Transverse colon (tissue), 4 donors: Measurements from ENCODE around the gene ZXDB. TPM values are rescaled to one million over a fixed set of nuclear protein-coding genes. Genes with fewer than 3 reads are reported as not detected.
"Not testable (repeated sequence)": the region's sequence is repeated elsewhere in the genome, so short reads cannot be mapped to it uniquely, and the experiment has no call there.

Source experiments
- DNase-seq: peaks from one replicate; pipeline ENCODE4 v3.0.0-alpha.2; 2019
- H3K27ac ChIP-seq, 4 donors: fragments of 200-600 bp; sonication (generic); 2 replicates each; pipeline ENCODE4 v1.5.1; 2016 to 2018; ENCODE audit warnings: inconsistent platforms in 4 of 4
- H3K27me3 ChIP-seq: fragments of 200-600 bp; sonication (generic); 2 replicates; pipeline ENCODE4 v1.5.1; 2017; ENCODE audit warnings: inconsistent platforms
- H3K36me3 ChIP-seq, 4 donors: fragments of 200-600 bp; sonication (generic); 2 replicates each; pipeline ENCODE4 v1.5.1; 2017 to 2019; ENCODE audit warnings: inconsistent platforms in 4 of 4
- H3K4me1 ChIP-seq, 4 donors: fragments of 200-600 bp; sonication (generic); 2 replicates each; pipeline ENCODE4 v1.5.1; 2017 to 2020; ENCODE audit warnings: inconsistent platforms in 4 of 4
- H3K4me3 ChIP-seq, 4 donors: fragments of 200-600 bp; sonication (generic); 1 replicate in 1 of 4; 2 replicates in 3 of 4; pipeline versions ENCODE4 v1.5.1 to v1.6.1; 2017 to 2019; ENCODE audit warnings: inconsistent platforms in 4 of 4
- H3K9me3 ChIP-seq, 2 donors: fragments of 200-600 bp; sonication (generic); 2 replicates each; pipeline ENCODE4 v1.5.1; 2017 to 2019; ENCODE audit warnings: inconsistent platforms in 2 of 2
- CTCF ChIP-seq, 5 experiments: fragments of 200-600 bp in 3 of 5; fragments of 450-650 bp in 2 of 5; sonication (generic) in 3 of 5; IDR thresholded peaks; 1 replicate in 2 of 5; 2 replicates in 3 of 5; pipeline ENCODE4 v1.5.1; 2016 to 2017; ENCODE audit warnings: antibody characterized with exemption in 5 of 5, inconsistent platforms in 3 of 5, mild to moderate bottlenecking in 2 of 5, moderate library complexity in 1 of 5
- EP300 ChIP-seq: sonication (generic); formaldehyde crosslinking; IDR thresholded peaks from one replicate; pipeline ENCODE4 v1.6.1; 2017; ENCODE audit warnings: antibody characterized with exemption, low read depth
- POLR2A ChIP-seq: fragments of 450-650 bp; IDR thresholded peaks from one replicate; pipeline ENCODE4 v1.6.1; 2016; ENCODE audit warnings: antibody characterized with exemption, mild to moderate bottlenecking, moderate library complexity
- POLR2AphosphoS5 ChIP-seq, 3 donors: sonication (generic); formaldehyde crosslinking; IDR thresholded peaks; one replicate each; pipeline ENCODE4 v1.6.1; 2016; ENCODE audit warnings: antibody characterized with exemption in 3 of 3
- WGBS, 2 donors: methylation state at CpG; one replicate each; pipeline ENCODE4 v1.1.5; 2018; ENCODE audit warnings: low coverage in 1 of 2; 5-methylcytosine and 5-hydroxymethylcytosine counted together
- in situ Hi-C, 4 donors: fragments of 200-750 bp; cut with MboI; loops; one replicate each; pipeline versions ENCODE4 v1.15.0 to v1.15.1; 2017; ENCODE audit warnings: low sequenced_read_pairs in 3 of 4, low pct_ligation_motif_present in 1 of 4, low pct_unique_long_range_greater_than_20kb in 1 of 4
- intact Hi-C: fragments of 100-400 bp; cut with DNase I; formaldehyde crosslinking; loops from one replicate; pipeline ENCODE4 v1.15.1; 2023; ENCODE audit warnings: low total_unique reads
- total RNA-seq, 4 donors: library from RNA; depleted of rRNA; stranded (reverse); fragments of >200 nt; gene quantifications; one replicate each; pipeline ENCODE4 v1.1.0, GENCODE V29; 2016

The ZXDB gene
- 10 to 100 TPM in 1 of 4 donors, 1 to 10 TPM in 3; 4.6 to 12.2 (median 9.1) TPM for total RNA-seq

- WGBS, 2 donors: 4 to 40% methylated on average over 9 to 20 of the region's 39 CpGs
- intact Hi-C loops, H3K27me3 ChIP-seq, H3K36me3 ChIP-seq, H3K9me3 ChIP-seq: not testable (repeated sequence)
- peak within 1 kb of the TSS; percentile 37 to 71 (median 54) for H3K4me3 ChIP-seq
- in situ Hi-C loops: loop anchor here (25.0 kb wide), 1 partner anchor 321 kb away; the partner anchor contains the start of gene ZXDA (in 4 of the 4)
- H3K27ac ChIP-seq: peak within 1 kb of the TSS; percentile 93 to 97 (median 95)
- DNase-seq: peak; percentile 22
- peaks cover 0 to 29% (median 6%) of the 10 kb centered on the region in 4 donors for H3K4me1 ChIP-seq
Observed at GRCh38 chrX:57591284-57592159, at the start of gene ZXDB. Gene ZXDB (plus strand): TSS chrX:57592011. CDS start chrX:57592049, 38 bp downstream.

GRCh38 chrX:57565198-57565597 lies 26.6 kb upstream of the ZXDB start:
- TF ChIP-seq CTCF (IDR thresholded peaks at IDR 0.05): no peak
- no peak for TF ChIP-seq POLR2A
- TF ChIP-seq POLR2AphosphoS5 (IDR thresholded peaks at IDR 0.05): no peak
- TF ChIP-seq EP300: no peak
- 57% methylated on average over 4 of the region's 4 CpGs; no CpG with 5 or more reads in 1 of the 2 donors for WGBS, 2 donors
- Histone ChIP-seq H3K36me3 (no peaks in the 10 kb centered on the region), H3K4me1 (no peaks in the 10 kb centered on the region), H3K27me3 (no peaks in the 10 kb centered on the region), H3K27ac (no peak overlapping the region), H3K4me3 (no peak overlapping the region), H3K9me3 (no peaks in the 10 kb centered on the region)
- in situ Hi-C loops: no loop called here
- no peak for DNase-seq
- intact Hi-C loops: no loop called here

GRCh38 chrX:57573754-57574153 lies 18.1 kb upstream of the ZXDB start:
- in situ Hi-C loops: no loop called here
- intact Hi-C loops: no loop called here

GRCh38 chrX:57582948-57583347 lies 8.9 kb upstream of the ZXDB start:
- H3K27ac ChIP-seq, H3K4me1 ChIP-seq, H3K27me3 ChIP-seq, H3K4me3 ChIP-seq, DNase-seq, intact Hi-C loops, H3K36me3 ChIP-seq, H3K9me3 ChIP-seq: not testable (repeated sequence)
- TF ChIP-seq CTCF (IDR thresholded peaks at IDR 0.05): peak in 2 of 5 experiments; percentile 3 to 20
- in situ Hi-C loops: loop anchor here (25.0 kb wide), 1 partner anchor 329 kb away; the partner anchor contains the start of gene ZXDA (in 4 of the 4)
- 71 to 82% methylated on average over 2 to 9 of the region's 9 CpGs for WGBS, 2 donors

More at GRCh38 chrX:57573754-57574153, 18.1 kb upstream of the ZXDB start:
- Histone ChIP-seq H3K36me3 (no peaks in the 10 kb centered on the region), H3K9me3 (no peaks in the 10 kb centered on the region), H3K27ac (no peak overlapping the region), H3K27me3 (no peaks in the 10 kb centered on the region), H3K4me3 (no peak overlapping the region), H3K4me1 (no peaks in the 10 kb centered on the region)
- WGBS, 2 donors: 24% methylated on average over 2 of the region's 2 CpGs; no CpG with 5 or more reads in 1 of the 2 donors
- TF ChIP-seq EP300 (no peak), CTCF (IDR thresholded peaks at IDR 0.05) (peak in 3 of 5 experiments; percentile 20 to 31 (median 25)), POLR2A (no peak), POLR2AphosphoS5 (IDR thresholded peaks at IDR 0.05) (no peak)
- no peak for DNase-seq
